Posterior vena cava (tissue), 2 donors: Measurements from ENCODE around the gene GUCA1A. TPM values are rescaled to one million over a fixed set of nuclear protein-coding genes. Genes with fewer than 3 reads are reported as not detected.
"Not testable (repeated sequence)": the region's sequence is repeated elsewhere in the genome, so short reads cannot be mapped to it uniquely, and the experiment has no call there.

Experiments used
- DNase-seq: peaks from one replicate; pipeline ENCODE4 v3.0.0-alpha.2; 2020; ENCODE audit warnings: low spot score
- intact Hi-C, 2 donors: fragments of 100-400 bp; cut with DNase I; formaldehyde crosslinking; loops; one replicate each; pipeline versions ENCODE4 v1.14.1 to v1.14.2; 2022 to 2023
- total RNA-seq, 2 donors: library from RNA; stranded (reverse); fragmentation: NEBNext Ultra II Directional; extraction: Animal tissue kit (Norgen Biotek cat#: 25700); gene quantifications; one replicate each; pipeline ENCODE4 v1.2.1, GENCODE V29; 2021
- donor health status: DM: yes; HTN: yes; CAD: no.
- donor health status: DM: yes; HTN: yes; CAD: no.

The GUCA1A gene
- total RNA-seq, 2 donors from 2014 or later: not detected

DNA sequence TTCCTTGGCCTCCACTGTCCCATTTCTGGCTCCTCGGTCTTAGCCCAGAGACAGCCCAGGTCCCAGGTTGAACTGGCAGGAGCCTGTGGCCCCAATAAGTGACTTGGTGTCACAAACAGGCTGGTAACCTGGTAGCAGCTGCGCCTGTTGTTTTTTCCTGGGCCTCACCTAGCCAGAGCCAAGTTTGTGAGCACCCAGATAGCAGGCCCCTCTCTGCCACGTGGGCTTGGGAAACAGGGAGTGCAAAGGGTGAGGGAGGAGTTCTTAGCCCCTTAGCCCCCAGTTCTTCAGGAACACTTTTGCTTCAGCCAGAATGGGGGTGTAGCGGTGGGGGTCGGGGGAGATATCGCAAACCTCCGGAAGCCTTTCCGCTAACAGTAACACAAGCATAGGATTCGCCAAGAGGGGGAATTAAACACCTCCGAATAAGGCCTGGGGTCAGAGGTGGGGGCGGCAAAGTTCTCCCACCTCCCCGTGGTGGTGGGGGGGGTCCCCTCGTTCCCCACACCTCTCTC is 31.5 kb upstream of the GUCA1A start:
- DNase-seq: no peak
- intact Hi-C loops: no loop called here

DNA sequence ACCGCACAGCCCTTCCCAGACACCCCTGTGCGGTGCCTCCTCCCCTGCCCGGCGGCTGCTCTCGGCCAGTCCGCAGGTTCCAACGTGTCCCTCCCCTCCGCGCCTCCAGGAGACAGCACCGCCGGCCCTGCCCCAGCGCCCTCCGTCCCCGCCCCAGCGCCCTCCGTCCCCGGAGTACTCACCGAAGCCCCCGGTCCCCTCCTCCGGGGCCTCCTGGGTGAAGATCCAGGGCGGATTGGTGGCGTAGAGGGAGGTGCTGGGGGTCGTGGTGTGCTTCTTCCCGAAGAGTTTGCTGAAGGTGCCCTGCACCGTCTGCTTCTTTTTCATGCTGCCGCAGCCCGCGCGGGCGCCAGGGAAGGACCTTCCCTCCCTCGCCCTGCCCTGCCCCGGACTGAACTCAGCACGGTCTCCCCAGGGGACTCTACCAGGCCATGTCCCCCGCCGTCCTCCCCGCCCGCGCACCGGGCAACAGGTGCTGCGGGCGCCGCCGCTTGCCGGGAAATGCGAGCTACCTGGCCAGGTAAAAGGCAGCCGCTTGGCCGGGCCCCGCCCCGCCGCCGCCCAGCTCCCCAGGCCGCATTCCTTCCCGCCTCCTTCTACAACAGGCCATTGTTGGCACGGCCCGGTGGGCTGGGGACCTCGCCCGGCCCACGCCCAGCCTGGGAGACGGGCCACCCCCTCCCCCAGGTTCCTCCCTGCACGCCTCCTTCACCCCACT is 30.9 kb upstream of the GUCA1A start, which contains the start of gene C6orf132:
Gene C6orf132, minus strand, starts transcription at position 503 of the 718 bp plus-strand sequence. Its CDS starts 176 bp downstream, at position 327.
- DNase-seq: no peak
- intact Hi-C loops: no loop called here

DNA sequence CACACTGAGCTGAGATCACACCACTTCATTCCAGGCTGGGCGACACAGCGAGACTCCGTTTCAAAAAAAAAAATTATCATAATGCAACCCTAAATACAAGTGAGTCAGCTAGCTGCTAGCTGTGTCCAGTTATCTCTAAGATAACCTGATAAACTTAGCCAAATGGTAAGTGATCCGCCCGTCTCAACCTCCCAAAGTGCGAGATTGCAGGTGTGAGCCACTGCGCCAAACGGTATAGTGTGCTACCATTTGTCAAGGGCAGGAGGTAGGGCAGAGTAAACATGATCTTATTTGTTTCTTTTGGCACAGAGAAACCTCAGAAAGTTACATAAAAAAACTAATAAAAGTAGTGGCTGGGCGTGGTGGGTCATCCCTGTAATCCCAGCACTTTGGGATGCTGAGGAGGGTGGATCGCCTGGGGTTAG is 26.0 kb upstream of the GUCA1A start:
- intact Hi-C loops: no loop called here
- no peak for DNase-seq

DNA sequence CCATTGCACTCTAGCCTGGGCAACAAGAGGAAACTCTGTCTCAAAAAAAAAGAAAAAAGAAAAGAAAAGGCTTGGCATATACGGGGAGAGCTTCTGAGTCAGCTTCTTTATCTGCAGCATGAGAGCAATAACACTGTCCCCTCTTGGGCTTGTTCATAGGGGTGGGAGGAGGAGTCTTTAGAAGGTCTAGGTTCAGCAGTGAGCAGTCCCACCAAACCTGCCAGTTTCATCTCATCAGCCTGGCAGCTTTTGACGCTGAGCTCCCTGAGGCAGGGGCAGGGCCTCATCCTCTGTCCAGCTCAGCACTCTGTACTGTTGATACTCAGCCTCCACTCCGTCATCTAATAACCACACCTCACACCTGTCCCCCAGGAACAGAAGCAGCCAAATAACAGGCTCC is 25.1 kb upstream of the GUCA1A start:
- intact Hi-C loops: no loop called here

DNA sequence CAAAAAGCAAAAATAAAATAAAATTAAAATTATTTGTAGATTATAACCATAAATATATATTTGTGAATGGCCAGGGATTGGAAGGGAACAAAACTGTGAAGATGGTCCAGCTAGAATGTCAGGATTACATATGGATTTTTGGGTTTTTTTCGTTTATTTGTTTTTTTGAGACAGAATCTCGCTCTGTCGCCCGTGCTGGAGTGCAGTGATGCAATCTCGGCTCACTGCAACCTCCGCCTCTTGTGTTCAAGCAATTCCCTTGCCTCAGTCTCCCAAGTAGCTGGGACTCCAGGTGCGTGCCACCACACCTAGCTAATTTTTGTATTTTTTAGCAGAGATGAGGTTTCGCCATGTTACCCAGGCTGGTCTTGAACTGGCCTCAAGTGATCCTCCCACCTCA is 22.9 kb upstream of the GUCA1A start:
- intact Hi-C loops: no loop called here
- no peak for DNase-seq

More for the DNA sequence above, 25.1 kb upstream of the GUCA1A start:
- DNase-seq: no peak

DNA sequence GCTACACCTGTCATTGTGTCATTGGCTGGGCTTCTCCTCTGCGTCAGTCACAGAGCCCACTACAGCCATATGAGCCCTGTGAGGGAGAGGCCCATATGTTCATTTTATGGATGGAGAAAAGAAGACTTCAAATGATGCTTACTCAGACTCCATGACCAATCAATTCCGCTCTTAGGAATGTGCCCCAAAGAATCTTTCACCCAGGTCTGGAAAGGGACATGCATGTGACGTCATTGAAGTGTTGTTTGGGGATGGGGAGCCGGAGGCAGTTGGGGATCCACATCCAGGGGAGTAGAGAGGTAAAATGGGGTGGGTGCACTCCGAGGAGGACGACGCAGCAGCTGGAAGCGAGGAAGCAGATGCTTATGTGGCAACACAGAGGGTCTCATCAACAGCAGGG is 21.1 kb upstream of the GUCA1A start:
- no peak for DNase-seq
- intact Hi-C loops: no loop called here

DNA sequence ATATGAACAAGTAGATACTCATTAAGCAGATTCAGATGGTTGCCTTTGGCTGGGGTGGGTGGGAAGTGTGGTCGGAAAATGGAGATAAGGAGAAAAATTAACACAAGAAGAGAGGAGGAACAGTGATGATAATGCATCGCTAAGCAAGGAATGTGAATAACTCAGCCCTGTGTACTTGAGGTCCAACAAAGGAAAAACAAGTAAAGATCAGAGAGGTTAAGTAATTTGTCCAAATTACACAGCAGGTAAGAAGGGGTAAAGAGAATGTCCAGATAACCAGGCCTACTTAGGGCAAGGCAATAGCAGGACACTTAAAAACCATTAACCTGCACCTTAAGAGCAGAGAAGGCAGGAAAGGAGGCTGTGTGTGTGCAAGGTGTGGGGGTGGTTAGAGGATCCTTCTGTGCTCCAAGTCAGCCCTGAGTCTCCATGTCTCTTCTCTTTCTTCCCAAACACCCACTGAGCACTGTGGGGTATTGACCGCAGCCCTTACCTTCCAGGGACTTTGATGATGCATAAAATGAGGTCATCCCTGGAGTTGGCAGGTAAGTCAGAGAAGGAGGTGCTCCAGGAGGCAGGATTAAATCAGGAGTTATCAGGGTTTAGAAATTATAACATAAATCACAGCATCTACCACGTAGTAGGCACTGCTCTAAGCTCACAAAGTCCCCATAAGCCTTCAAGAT is 20.5 kb upstream of the GUCA1A start:
- intact Hi-C loops, DNase-seq: not testable (repeated sequence)

DNA sequence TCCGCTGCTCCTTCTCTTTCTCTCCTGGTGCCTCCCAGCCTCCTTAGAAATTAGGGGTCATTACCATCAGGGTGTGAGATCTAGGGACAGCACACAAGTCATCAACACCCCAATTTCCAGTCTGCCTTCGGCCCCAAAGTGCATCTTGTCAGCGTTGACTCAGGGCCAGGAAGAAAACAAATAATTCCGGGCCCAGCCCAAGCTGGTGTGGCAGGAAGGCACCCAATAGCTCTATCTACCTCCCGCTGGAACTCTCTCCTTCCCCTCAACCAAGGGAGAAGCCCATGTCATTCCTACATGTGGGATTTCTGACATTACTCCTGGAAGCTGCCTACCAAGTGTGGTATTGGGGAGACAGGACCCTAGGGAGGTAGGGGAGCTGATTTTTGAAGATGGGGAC is 19.2 kb upstream of the GUCA1A start:
- intact Hi-C loops: no loop called here
- no peak for DNase-seq

DNA sequence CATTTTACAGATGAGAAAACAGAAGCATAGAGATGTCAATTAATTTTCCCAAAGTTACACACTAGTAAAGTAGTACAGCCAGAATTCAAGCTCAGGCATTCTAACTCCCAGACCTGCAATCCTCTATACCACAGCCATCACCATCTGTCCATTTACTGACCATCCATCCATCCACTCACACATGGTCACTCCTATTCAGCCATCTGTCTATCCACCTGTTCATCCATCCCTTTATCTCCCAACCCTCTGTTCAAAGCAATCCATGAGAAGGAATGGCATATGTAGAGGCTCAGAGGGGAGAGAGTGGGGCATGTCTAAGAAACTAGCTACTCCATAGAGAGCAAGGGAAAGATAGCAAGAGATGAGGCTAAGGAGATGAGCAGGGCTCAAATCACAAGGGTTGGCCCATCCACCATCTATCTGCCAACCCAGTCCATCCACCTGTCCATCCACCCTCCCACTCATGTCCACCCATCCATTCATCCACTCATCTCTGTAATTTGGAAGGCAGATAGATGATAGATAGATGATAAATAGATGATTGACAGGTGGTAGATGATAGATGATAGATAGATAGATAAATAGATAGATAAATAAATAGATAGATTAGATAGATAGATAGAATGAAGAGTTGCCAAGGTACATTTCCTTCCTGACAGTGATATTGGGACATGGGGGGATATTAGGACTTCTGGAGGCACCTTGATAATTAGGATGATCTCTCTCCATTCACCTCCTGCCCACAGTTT is 18.5 kb upstream of the GUCA1A start:
- DNase-seq: no peak
- intact Hi-C loops: no loop called here

DNA sequence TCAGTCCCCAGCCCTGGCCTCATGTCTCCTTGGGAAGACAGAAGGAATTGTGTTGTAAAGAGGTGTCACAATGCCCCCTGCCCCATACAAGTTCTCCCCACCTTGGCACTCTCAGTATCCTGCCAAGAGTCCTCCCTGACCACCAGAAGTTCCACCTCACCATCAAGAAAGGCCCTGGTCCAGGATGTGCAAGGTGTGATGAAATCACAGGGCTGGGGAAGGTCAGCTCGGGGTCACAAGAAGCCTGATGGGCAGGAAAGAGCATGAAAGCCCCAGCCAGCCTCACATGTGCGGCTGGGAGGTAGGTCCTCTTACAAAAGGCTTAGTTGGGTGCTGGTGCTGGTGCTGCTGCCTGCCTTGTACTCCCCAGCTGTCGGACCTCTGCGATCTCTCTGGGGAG is 17.9 kb upstream of the GUCA1A start:
- no peak for DNase-seq
- intact Hi-C loops: no loop called here

DNA sequence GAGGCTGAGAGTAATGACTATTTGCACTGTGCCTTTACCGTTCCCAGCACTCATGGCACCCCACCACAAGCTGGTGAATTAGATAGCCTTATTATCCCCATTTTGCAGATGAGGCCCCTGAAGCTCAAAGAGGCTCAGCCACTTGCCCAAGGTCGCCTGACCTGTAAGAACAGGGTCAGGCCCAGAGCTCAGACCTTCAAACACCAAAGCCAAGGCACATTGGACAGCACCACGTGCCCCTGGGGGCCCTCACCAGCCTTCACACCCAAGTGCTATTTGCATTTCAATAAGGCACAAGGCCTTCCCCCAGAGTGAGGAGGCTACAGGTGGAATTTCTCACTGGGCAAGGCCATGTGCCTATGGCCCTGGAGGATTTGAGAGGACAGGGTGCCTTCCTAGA is 16.5 kb upstream of the GUCA1A start:
- intact Hi-C loops: no loop called here
- DNase-seq: no peak

DNA sequence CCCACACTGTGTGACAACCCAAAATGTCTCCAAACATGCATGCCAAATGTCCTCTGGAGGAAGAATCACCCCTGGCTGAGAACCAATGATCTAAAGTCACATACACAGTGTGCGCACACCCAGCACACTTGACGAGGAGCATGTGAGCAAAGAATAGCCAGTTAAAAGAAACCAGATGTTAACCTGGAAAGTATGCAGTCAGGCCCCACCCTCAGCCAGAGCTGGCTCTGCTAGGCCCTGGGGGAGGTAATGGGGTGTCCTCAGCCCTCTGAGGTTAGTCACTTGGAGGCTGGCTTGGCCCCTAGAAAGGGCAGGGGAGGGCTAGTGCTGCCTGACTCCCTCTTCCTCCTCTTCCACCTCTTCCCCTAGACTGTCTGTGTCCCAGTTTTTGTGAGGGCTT is 15.2 kb upstream of the GUCA1A start:
- intact Hi-C loops: no loop called here
- no peak for DNase-seq

DNA sequence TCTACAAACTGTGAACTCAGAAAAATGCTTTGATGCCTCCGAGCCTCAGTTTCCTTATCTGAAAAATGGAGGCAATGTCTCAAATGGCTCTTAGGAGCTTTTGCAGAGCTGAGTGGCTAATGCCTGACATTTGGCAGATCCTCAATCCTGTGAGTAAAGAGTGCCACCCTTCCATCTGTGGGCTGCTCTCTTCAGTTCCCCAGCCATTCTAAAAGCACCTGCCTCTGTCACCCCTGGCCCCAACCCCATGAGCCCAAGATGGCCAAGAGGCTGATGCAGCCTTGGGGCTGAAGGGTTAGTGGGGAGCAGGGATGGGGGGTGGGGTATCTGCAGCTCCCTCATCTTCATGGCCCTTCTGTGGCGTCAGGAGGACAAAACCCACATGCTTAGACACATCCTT is 14.5 kb upstream of the GUCA1A start:
- no peak for DNase-seq
- intact Hi-C loops: no loop called here

DNA sequence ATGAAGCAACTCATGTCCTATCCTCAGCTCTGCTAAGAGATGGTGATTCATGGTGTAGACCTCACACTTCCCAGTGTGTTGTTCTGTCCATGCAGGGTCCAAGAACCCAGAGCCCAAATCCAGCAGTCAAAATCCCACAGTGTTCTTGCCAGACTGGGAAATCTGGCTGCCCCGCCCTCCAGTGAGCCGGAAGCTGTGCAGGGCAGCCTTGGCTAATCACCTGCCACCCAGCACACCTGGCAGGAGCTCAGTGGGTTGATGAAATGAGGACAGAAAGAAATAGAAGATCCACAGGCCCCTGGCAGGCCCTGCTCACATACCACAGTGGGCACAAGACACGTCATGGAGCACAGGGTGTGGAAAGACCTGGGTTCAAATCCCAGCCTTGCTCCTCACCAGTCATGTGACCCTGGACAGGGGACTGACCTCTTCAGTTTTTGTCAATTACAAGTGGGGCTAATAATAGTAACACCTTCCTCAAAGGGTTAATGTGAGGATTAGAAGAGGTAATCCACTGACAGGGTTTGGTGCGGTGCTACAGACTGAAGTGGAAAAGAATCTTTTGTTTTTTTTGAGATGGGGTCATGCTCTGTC is 13.6 kb upstream of the GUCA1A start:
- DNase-seq: no peak
- intact Hi-C loops: no loop called here

DNA sequence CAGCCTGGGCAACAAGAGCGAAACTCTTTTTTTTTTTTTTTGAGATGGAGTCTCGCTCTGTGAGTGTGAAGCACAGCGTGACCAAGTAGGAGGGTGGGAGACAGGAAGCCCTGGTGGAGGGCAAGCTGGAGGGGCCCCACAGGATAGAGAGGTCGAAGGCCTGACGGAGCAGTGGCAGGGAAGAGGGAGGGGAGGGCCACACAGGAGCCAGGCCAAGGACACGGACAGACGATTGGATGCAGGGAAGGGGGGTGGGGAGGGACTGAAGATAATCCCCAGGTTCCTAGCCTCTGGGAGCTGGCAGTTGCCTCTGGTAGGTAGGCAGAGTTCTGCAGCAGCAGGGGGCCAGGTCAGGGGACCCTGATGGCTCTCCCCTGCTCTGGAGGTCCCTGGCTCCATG is 10.8 kb upstream of the GUCA1A start:
- DNase-seq: no peak
- intact Hi-C loops: no loop called here

DNA sequence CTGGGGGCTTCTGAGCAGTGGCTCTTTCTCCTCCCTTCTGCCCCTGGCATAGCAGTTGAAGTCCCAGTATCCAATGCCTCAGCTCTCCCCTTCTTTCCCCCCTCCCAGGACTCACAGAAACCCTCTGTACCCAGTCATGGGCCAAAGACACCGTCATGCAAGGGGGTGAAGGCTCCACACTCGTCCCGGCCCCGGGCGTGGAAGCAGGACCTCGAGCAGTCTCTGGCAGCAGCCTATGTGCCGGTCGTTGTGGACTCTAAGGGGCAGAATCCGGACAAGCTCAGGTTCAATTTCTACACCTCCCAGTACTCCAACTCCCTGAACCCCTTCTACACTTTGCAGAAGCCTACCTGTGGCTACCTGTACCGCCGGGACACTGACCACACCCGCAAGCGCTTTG is 10.4 kb upstream of the GUCA1A start:
- no peak for DNase-seq
- intact Hi-C loops: no loop called here

DNA sequence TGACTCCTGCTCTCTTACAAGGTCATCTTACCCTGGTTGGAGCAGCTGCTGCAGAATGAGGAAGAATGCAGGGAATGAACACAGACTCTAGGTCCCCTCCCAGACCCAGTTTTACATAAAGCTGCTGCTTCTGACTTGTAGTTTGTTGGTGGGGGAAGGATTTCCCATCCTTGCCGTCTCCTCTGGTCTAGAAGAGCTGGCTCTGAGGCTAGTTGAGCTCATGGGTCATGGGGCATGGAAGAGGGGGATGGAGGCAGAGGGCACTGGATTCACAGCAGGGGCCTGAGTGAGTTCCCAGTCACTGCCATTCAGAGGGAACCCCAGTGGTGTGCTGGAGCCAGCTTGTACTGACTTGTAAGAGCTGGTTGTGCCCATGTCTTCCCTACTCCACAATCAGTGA is 9.2 kb upstream of the GUCA1A start:
- intact Hi-C loops: no loop called here

DNA sequence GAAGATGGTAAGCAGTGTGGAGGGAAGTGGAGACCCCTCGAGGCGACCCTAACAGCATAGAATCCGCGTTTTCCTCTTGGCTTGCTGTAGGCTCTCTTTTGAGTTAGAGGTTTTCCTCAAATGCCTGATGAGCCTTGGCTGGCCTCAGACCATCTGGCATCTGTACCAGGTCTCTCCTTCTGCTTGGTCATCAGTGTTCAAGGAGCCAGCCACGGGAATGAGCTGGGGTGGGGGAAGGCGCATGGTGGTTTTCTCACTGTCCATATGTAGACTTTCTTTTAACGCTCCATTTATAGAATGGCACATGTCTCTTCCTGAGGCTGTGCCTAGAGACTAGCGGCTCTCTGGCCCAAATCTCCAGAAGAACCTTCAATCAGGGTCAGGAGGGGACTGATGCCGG is 8.1 kb upstream of the GUCA1A start:
- intact Hi-C loops: loop anchor here in 1 of 2 donors (5.0 kb wide), 1 partner anchor 88 kb away; no protein-coding TSS in a partner anchor
- DNase-seq: no peak

More for the DNA sequence above, 9.2 kb upstream of the GUCA1A start:
- DNase-seq: no peak

DNA sequence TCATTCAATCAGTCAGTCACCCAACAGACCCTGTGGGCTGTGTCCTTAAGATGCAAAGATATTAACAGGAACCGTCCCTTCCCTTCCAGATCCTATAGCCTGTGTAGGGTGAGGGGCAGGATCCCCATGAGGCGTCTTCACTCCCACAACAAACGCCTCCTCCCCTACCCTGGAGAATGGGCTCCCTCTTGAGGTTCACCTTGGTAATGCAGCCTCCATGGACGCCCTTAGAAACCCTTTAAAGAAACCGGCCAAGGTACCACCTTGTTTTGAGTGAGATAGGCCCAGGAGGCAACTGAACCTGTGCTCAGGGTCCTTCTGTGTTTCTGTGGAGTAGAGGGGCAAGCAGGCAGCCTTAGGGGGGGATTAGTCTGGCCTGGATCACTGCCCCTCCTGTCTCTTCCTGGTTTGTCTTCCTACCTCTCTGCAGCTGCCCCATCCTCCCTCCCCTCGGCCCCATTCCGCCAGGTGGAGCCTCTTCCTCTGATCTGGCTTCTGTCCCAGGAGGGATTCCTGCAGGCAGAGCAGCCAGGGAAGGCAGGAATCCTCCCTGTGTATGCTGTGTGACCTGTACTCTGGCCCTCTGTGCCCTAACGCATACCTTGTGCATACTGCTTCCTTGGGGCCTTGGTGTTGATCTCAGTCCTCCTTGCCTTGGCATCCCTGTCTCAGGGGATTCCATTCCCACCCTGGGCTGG is 6.6 kb upstream of the GUCA1A start:
- no peak for DNase-seq
- intact Hi-C loops: loop anchor here (2.0 to 5.0 kb wide), 2 partner anchors 89 to 92 kb away; no protein-coding TSS in a partner anchor
